Measurements from ENCODE around the gene CMTM6.

The CMTM6 gene, protein sequence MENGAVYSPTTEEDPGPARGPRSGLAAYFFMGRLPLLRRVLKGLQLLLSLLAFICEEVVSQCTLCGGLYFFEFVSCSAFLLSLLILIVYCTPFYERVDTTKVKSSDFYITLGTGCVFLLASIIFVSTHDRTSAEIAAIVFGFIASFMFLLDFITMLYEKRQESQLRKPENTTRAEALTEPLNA

DNA sequence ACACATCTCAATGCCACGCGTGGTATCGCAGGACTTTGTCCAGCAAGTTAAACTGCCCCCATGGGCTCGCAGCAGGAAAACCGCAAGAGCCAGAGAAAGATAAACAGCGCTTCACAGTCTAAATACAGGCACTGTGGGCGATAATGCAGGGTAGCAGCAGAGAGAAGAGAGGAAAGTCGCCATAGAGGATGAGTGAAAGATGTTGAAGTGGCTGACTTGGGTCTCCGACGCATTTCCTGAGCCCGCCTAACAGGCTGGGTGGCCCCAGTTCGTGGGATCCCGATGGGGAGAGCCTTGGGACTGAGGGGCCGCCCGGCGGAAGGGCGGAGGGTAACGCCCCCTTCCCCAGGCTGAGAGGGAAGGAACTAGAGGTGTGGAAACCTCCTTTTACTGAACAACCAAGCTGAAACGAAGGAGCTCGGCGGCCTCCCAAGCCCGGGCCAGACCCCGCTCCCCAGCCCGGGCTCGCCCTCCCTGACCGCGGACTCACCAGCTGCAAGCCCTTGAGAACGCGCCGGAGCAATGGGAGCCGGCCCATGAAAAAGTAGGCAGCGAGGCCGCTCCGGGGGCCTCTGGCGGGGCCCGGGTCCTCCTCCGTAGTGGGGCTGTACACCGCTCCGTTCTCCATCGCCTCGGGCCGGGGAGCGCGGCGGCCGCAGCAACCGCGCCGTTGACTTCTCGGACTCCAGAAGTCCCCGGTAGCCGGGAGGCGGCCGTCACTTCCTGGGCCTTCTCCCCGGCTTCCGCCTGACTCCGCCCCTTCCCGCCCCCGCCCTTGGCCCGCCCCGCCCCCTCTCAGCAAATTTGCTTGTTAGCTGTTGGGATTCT lies at the start of gene CMTM6:
Gene CMTM6 (minus strand): TSS at position 735 of the 828 bp plus-strand sequence. CDS start 107 bp downstream, at position 628.
- Histone ChIP-seq H3K27me3 (ENCODE audit: insufficient read depth, low read length) (no peaks in the 10 kb centered on the region), H3K4me3 (ENCODE audit: low read length) (peak within 1 kb of the TSS; percentile 93), H3K9ac (ENCODE audit: low read depth, low read length) (peak within 1 kb of the TSS; percentile 74), H3K9me3 (ENCODE audit: insufficient read depth, low read depth, low read length) (no peaks in the 10 kb centered on the region), H3K27ac (ENCODE audit: low read length) (no peak within 1 kb of the TSS), H3K4me1 (ENCODE audit: insufficient read depth, low read length) (peaks cover 9% of the 10 kb centered on the region; the same call in 1 of the 2 replicates), H3K36me3 (ENCODE audit: insufficient read depth, low read depth, low read length) (no peaks in the 10 kb centered on the region)

DNA sequence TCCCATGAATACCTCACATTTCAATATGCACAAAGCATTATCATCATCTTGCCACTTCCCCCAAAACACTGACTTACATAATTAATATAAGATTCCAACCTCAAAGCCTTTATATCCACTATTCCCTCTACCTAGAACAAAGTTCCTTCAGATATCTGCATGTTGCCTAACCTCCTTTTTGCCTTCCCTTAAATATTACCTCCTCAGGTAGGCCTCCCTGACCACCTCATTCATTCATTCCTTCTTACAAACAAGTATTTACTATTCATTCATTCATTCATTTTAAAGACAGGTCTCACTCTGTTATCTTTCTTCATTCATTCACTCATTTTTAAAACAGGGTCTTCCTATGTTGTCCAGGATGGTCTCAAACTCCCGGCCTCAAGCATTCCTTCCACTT lies 49.4 kb upstream of the CMTM6 start:
- no peak overlapping the region for H3K9ac ChIP-seq (ENCODE audit: low read depth, low read length)
- no peaks in the 10 kb centered on the region for H3K27me3 ChIP-seq (ENCODE audit: insufficient read depth, low read length)
- H3K27ac ChIP-seq (ENCODE audit: low read length) = no peak overlapping the region
- H3K4me1 ChIP-seq (ENCODE audit: insufficient read depth, low read length) = no peaks in the 10 kb centered on the region
- no peaks in the 10 kb centered on the region for H3K9me3 ChIP-seq (ENCODE audit: insufficient read depth, low read depth, low read length)
- H3K36me3 ChIP-seq (ENCODE audit: insufficient read depth, low read depth, low read length) = 0 out of 2 replicates have a peak, but pooled peaks cover 5% of the 10 kb centered on the region
- no peak overlapping the region for H3K4me3 ChIP-seq (ENCODE audit: low read length)

DNA sequence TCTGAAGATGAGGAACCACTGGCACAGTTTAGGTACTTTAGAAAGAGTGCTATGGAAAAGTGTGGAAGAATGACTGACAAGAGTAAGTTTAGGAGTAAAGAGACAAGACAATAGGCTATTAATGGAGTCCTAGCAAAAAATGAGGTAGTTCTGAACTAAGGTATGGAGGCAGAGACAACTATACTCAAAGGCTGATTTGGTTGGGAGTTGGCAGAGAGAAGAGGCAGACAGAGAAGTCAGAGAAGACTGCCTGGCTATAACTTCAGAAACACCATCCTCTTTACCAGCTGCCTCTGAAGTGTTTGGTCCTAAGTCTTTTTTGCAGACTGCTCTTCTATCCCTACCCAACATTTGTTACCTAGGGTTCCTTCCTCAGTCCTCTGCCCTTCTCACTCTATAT lies 48.8 kb upstream of the CMTM6 start:
- Histone ChIP-seq H3K9ac (ENCODE audit: low read depth, low read length) (no peak overlapping the region), H3K36me3 (ENCODE audit: insufficient read depth, low read depth, low read length) (no peaks in the 10 kb centered on the region), H3K4me3 (ENCODE audit: low read length) (no peak overlapping the region), H3K4me1 (ENCODE audit: insufficient read depth, low read length) (no peaks in the 10 kb centered on the region), H3K9me3 (ENCODE audit: insufficient read depth, low read depth, low read length) (no peaks in the 10 kb centered on the region), H3K27me3 (ENCODE audit: insufficient read depth, low read length) (no peaks in the 10 kb centered on the region), H3K27ac (ENCODE audit: low read length) (no peak overlapping the region)

DNA sequence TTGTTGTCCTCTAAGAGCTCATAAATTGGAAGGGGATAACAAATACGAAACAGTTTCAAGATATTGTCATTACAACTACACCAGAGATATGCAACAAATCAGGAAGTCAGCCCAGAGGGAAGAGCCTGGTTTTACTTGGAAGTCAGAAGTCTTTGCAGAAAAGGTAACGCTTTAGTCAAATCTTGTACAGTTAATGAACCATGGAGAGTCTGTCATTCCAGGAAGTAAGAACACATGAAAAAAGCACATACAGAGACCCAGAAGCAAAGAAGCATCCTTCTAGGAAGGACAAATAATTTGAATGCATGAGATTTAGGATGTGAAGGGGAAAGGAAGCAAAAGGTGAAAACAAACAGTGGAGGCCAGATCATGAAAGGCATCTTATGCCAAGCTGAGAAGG lies 48.4 kb upstream of the CMTM6 start:
- Histone ChIP-seq H3K9me3 (ENCODE audit: insufficient read depth, low read depth, low read length) (no peaks in the 10 kb centered on the region), H3K9ac (ENCODE audit: low read depth, low read length) (no peak overlapping the region), H3K4me1 (ENCODE audit: insufficient read depth, low read length) (no peaks in the 10 kb centered on the region), H3K27ac (ENCODE audit: low read length) (no peak overlapping the region), H3K27me3 (ENCODE audit: insufficient read depth, low read length) (no peaks in the 10 kb centered on the region), H3K36me3 (ENCODE audit: insufficient read depth, low read depth, low read length) (no peaks in the 10 kb centered on the region), H3K4me3 (ENCODE audit: low read length) (no peak overlapping the region)

DNA sequence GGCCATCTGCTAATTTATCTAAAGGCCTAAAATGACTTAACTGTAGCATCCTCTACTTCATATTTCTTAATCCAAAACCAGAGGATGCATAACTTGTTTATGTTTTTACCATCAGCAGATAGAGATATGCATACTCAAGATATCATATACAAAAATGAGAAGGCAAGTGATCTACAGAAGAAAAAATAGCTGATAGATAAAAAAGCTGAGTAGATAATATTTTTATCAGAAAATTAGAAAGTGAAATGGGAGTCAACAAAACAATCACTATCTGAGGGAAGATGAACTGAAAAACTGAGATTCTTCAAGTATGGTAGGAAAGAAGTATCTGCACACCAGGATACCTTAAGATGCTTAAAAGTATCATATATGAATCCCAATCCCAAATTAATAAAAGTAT lies 42.7 kb upstream of the CMTM6 start:
- Histone ChIP-seq H3K27ac (ENCODE audit: low read length) (no peak overlapping the region), H3K36me3 (ENCODE audit: insufficient read depth, low read depth, low read length) (peaks cover 28% of the 10 kb centered on the region), H3K4me3 (ENCODE audit: low read length) (no peak overlapping the region), H3K4me1 (ENCODE audit: insufficient read depth, low read length) (no peaks in the 10 kb centered on the region), H3K9ac (ENCODE audit: low read depth, low read length) (no peak overlapping the region), H3K9me3 (ENCODE audit: insufficient read depth, low read depth, low read length) (no peaks in the 10 kb centered on the region), H3K27me3 (ENCODE audit: insufficient read depth, low read length) (no peaks in the 10 kb centered on the region)

DNA sequence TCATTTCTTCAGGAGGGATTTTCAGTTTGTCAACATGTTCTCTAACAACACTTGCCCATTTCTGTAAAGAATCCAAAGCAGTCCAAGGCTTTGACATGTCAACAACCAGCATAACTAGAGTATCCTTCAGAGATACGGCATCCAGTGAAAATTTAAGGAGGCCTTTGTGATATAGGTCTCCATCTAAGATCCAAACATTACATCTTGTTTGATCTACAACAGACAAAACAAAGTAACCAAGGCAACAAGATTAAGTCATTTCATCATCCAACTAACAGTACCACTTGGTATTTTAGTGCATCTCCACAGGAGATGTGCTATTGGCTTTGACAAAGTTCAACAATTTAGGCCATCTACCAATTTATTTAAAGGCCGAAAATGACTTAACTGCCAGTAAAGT lies 42.2 kb upstream of the CMTM6 start:
- no peak overlapping the region for H3K4me3 ChIP-seq (ENCODE audit: low read length)
- H3K27ac ChIP-seq (ENCODE audit: low read length) = no peak overlapping the region
- H3K4me1 ChIP-seq (ENCODE audit: insufficient read depth, low read length) = no peaks in the 10 kb centered on the region
- no peak overlapping the region for H3K9ac ChIP-seq (ENCODE audit: low read depth, low read length)
- peaks cover 28% of the 10 kb centered on the region for H3K36me3 ChIP-seq (ENCODE audit: insufficient read depth, low read depth, low read length)
- H3K27me3 ChIP-seq (ENCODE audit: insufficient read depth, low read length) = no peaks in the 10 kb centered on the region
- no peaks in the 10 kb centered on the region for H3K9me3 ChIP-seq (ENCODE audit: insufficient read depth, low read depth, low read length)

DNA sequence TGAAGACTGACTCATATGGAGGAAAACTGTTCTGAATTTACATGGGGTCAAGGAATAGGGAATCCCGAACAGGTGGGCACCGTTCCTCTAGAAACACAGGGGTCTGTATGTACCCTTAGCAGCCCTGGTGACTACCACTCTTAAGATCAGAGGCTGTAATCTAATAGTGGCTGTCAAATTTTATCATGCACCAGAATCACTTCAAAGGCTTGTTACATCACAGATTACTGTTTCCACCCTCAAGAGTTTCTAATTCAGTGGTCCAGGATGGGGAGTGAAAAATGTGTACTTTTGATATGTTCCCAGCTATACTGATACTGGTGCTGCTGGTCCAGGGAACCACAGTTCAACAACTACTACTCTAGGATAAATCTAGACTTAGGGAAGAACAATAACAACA lies 40.2 kb upstream of the CMTM6 start:
- Histone ChIP-seq H3K9me3 (ENCODE audit: insufficient read depth, low read depth, low read length) (no peaks in the 10 kb centered on the region), H3K36me3 (ENCODE audit: insufficient read depth, low read depth, low read length) (peaks cover 35% of the 10 kb centered on the region), H3K4me3 (ENCODE audit: low read length) (no peak overlapping the region), H3K9ac (ENCODE audit: low read depth, low read length) (no peak overlapping the region), H3K4me1 (ENCODE audit: insufficient read depth, low read length) (no peaks in the 10 kb centered on the region), H3K27ac (ENCODE audit: low read length) (no peak overlapping the region), H3K27me3 (ENCODE audit: insufficient read depth, low read length) (no peaks in the 10 kb centered on the region)

DNA sequence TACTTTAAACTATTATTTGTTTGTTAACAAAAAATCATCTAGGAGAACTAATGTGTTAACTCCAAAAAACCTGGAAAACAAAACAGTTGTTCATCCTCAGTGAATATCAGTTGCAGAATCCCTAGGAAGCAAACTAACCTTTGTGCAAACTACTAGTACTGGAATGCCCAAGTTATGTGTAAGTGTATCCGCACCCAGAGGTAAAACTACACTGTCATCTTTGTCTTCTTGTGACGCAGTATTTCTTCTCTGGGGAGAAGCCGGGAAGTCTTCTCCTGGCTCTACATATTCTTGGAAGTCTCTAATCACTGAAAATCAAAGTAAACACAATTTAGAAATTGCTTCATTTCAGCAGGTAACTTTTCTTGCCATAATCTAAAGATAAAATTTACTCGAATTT lies 38.2 kb upstream of the CMTM6 start:
- Histone ChIP-seq H3K27ac (ENCODE audit: low read length) (no peak overlapping the region), H3K36me3 (ENCODE audit: insufficient read depth, low read depth, low read length) (peaks cover 50% of the 10 kb centered on the region), H3K27me3 (ENCODE audit: insufficient read depth, low read length) (no peaks in the 10 kb centered on the region), H3K4me1 (ENCODE audit: insufficient read depth, low read length) (no peaks in the 10 kb centered on the region), H3K9me3 (ENCODE audit: insufficient read depth, low read depth, low read length) (no peaks in the 10 kb centered on the region), H3K4me3 (ENCODE audit: low read length) (no peak overlapping the region), H3K9ac (ENCODE audit: low read depth, low read length) (no peak overlapping the region)

DNA sequence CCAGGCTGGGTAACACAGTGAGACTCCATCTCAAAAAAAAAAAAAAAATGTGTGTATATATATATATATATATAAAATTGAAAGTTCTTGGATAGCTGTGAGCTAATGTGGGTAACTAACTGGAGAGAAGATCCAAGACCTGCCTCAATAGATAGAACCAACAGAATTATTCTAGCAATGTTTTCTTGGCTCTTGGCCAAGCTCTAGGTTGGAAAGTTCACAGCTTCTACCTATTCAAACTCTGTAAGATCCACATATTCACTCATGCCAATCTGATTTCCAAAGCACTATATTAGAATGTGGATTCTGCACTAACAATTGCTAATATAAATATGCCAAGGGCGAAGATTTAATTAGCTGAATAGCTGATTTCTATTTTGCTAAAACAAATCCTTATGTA lies 29.8 kb upstream of the CMTM6 start:
- no peaks in the 10 kb centered on the region for H3K27me3 ChIP-seq (ENCODE audit: insufficient read depth, low read length)
- no peaks in the 10 kb centered on the region for H3K4me1 ChIP-seq (ENCODE audit: insufficient read depth, low read length)
- no peaks in the 10 kb centered on the region for H3K9me3 ChIP-seq (ENCODE audit: insufficient read depth, low read depth, low read length)
- H3K9ac ChIP-seq (ENCODE audit: low read depth, low read length) = no peak overlapping the region
- H3K27ac ChIP-seq (ENCODE audit: low read length) = no peak overlapping the region
- H3K36me3 ChIP-seq (ENCODE audit: insufficient read depth, low read depth, low read length) = peaks cover 86% of the 10 kb centered on the region
- no peak overlapping the region for H3K4me3 ChIP-seq (ENCODE audit: low read length)

DNA sequence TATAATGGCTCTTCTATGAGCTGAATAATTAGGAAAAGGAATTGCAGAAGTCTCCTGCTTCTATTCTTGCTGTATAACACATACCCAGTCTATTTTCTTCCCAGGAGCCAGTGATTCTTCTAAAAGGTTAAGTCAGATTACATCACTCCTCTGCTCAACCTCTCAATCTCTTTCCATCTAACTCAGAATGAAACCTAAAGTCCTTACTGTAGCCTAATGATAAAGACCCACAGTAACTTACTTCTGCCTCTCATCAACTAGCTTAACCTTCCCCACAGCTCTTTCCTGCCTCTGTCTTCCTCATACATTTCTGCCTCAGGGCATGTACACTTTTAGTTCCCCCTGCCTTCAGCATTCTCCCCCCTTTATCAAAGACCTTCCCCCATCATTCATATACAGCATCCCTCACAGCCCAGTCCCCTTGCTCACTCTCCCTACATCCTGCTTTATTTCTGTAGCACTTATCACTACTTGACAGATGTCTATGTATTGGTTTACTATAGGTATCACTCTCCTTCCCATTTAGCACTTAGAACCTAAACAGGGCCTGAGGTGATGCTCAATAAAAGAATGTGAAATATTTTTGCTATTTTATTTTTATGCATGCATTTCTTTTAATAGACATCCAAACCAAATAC lies 28.5 kb upstream of the CMTM6 start:
- Histone ChIP-seq H3K4me1 (ENCODE audit: insufficient read depth, low read length) (no peaks in the 10 kb centered on the region), H3K36me3 (ENCODE audit: insufficient read depth, low read depth, low read length) (peaks cover 88% of the 10 kb centered on the region), H3K4me3 (ENCODE audit: low read length) (no peak overlapping the region), H3K27me3 (ENCODE audit: insufficient read depth, low read length) (no peaks in the 10 kb centered on the region), H3K27ac (ENCODE audit: low read length) (no peak overlapping the region), H3K9ac (ENCODE audit: low read depth, low read length) (no peak overlapping the region), H3K9me3 (ENCODE audit: insufficient read depth, low read depth, low read length) (no peaks in the 10 kb centered on the region)

DNA sequence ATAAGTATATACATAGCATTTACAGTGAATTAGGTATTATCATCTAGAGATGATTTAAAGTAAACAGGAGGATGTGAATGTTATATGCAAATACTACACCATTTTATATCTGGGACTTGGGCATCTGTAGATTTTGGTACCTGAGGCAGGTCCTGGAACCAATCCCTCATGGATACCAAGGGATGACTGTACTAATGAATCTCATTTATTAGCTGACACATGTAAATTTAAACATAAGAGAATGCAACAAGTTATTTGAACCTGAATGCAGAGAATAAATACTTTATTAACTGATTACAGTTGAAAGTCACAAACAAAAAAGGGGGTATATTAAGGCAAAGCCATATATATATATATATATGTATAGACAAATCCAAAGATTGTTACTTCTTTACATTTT lies 23.1 kb upstream of the CMTM6 start:
- no peaks in the 10 kb centered on the region for H3K27me3 ChIP-seq (ENCODE audit: insufficient read depth, low read length)
- no peaks in the 10 kb centered on the region for H3K9me3 ChIP-seq (ENCODE audit: insufficient read depth, low read depth, low read length)
- H3K4me3 ChIP-seq (ENCODE audit: low read length) = no peak overlapping the region
- H3K4me1 ChIP-seq (ENCODE audit: insufficient read depth, low read length) = no peaks in the 10 kb centered on the region
- no peak overlapping the region for H3K27ac ChIP-seq (ENCODE audit: low read length)
- no peak overlapping the region for H3K9ac ChIP-seq (ENCODE audit: low read depth, low read length)
- H3K36me3 ChIP-seq (ENCODE audit: insufficient read depth, low read depth, low read length) = peaks cover 62% of the 10 kb centered on the region

DNA sequence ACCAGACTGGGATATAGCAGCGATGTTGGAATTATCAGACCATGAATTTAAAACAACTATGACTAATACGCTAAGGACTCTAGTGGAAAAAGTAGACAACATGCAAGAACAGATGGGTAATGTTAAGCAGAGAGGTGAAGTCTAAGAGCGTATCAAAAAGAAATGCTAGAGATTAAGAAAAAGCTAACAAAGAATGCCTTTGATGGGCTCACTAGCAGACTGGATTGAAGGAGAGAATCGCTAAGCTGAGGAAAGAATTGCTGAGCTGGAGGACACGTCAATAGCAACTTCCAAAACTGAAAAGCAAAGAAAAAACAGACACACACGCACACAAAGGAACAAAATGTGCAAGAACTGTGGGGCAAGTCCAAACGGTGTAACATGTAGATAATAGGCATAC lies 20.0 kb upstream of the CMTM6 start:
- no peaks in the 10 kb centered on the region for H3K4me1 ChIP-seq (ENCODE audit: insufficient read depth, low read length)
- no peak overlapping the region for H3K4me3 ChIP-seq (ENCODE audit: low read length)
- H3K27me3 ChIP-seq (ENCODE audit: insufficient read depth, low read length) = no peaks in the 10 kb centered on the region
- no peaks in the 10 kb centered on the region for H3K9me3 ChIP-seq (ENCODE audit: insufficient read depth, low read depth, low read length)
- H3K36me3 ChIP-seq (ENCODE audit: insufficient read depth, low read depth, low read length) = peaks cover 34% of the 10 kb centered on the region
- H3K27ac ChIP-seq (ENCODE audit: low read length) = no peak overlapping the region
- no peak overlapping the region for H3K9ac ChIP-seq (ENCODE audit: low read depth, low read length)

Data from iPS-20b (cell line).